Measurements from ENCODE around the gene RPRD1A. TPM values are rescaled to one million over a fixed set of nuclear protein-coding genes. Genes with fewer than 3 reads are reported as not detected.

RPRD1A gene
- total and polyA plus RNA-seq, 9 of the 15 experiments (the other 6 are each of a cell fraction or from before 2014, with no cell fraction given): 30.2 to 142 (median 66.0) TPM

- intact Hi-C loops (cut with micrococcal nuclease) (no loop called here), in situ Hi-C loops (cut with MboI) (no loop called here)
- BruUV-seq (replicated peaks): no TSS peak
- no peak for DNase-seq (ENCODE audit: extremely low read depth in 1 of 4, low spot score in 3 of 4)
- Histone ChIP-seq H3K4me2 (ENCODE audit: insufficient read depth, low read length) (no peak overlapping the region), H3K4me3 (no peak overlapping the region), H3K27ac (ENCODE audit: extremely low read depth, low read depth, low read length) (no peak overlapping the region), H3K79me2 (ENCODE audit: control insufficient read depth, insufficient read depth, low read length) (peaks cover 54% of the 10 kb centered on the region), H4K20me1 (replicated peaks; ENCODE audit: control insufficient read depth, insufficient read depth, low read length) (no peaks in the 10 kb centered on the region), H3K4me1 (replicated peaks in 1 of 2; ENCODE audit: control insufficient read depth in 2 of 2, insufficient read depth in 2 of 2, low read length in 2 of 2) (no peaks in the 10 kb centered on the region), H2AFZ (ENCODE audit: low read depth, low read length) (no peak overlapping the region), H3K9ac (ENCODE audit: insufficient read depth in 1 of 2, low read depth in 2 of 2, low read length in 2 of 2) (no peak overlapping the region), H3K9me1 (ENCODE audit: control insufficient read depth, insufficient read depth, low read length) (no peaks in the 10 kb centered on the region), H3K36me3 (ENCODE audit: control insufficient read depth, insufficient read depth, low read length) (peaks cover 63% of the 10 kb centered on the region), H3K9me3 (replicated peaks; ENCODE audit: control insufficient read depth, insufficient read depth, low read depth, low read length) (no peaks in the 10 kb centered on the region), H3K27me3 (ENCODE audit: control insufficient read depth in 2 of 2, insufficient read depth in 2 of 2, low read length in 2 of 2) (no peaks in the 10 kb centered on the region)
- FAIRE-seq: no peak
- TF ChIP-seq CBX1 (IDR thresholded peaks at IDR 0.05; ENCODE audit: low read depth): no peak
- no peak for TF ChIP-seq IRF2 (CRISPR knock-in tag; IDR thresholded peaks at IDR 0.05)
- no peak for TF ChIP-seq STAT6 (CRISPR knock-in tag; IDR thresholded peaks at IDR 0.05)
- TF ChIP-seq OTX1 (CRISPR knock-in tag; IDR thresholded peaks at IDR 0.05): no peak
- TF ChIP-seq STAG1 (CRISPR knock-in tag; IDR thresholded peaks at IDR 0.05; ENCODE audit: borderline replicate concordance): no peak
- no peak for ATAC-seq
- ChIA-PET CTCF (ENCODE audit: low intra/inter-chr PET ratio) (no interaction called here), POLR2A (interaction anchor here (1.2 to 1.7 kb wide), 3 partner anchors 9 to 35 kb away, joined by 3 to 5 read pairs (median 4); no protein-coding TSS in a partner anchor)
- 100% methylated on average over 2 of the region's 2 CpGs for WGBS (ENCODE audit: insufficient coverage, low coverage, missing lambda C conversion rate)
Observed at GRCh38 chr18:36031407-36031806, 36.0 kb downstream of the RPRD1A start.
